ENCODE results near the gene MTCP1.

GRCh38 chrX:155068165-155068564, 2.8 kb downstream of the MTCP1 start:
- TF ChIP-seq, protein P1, sequence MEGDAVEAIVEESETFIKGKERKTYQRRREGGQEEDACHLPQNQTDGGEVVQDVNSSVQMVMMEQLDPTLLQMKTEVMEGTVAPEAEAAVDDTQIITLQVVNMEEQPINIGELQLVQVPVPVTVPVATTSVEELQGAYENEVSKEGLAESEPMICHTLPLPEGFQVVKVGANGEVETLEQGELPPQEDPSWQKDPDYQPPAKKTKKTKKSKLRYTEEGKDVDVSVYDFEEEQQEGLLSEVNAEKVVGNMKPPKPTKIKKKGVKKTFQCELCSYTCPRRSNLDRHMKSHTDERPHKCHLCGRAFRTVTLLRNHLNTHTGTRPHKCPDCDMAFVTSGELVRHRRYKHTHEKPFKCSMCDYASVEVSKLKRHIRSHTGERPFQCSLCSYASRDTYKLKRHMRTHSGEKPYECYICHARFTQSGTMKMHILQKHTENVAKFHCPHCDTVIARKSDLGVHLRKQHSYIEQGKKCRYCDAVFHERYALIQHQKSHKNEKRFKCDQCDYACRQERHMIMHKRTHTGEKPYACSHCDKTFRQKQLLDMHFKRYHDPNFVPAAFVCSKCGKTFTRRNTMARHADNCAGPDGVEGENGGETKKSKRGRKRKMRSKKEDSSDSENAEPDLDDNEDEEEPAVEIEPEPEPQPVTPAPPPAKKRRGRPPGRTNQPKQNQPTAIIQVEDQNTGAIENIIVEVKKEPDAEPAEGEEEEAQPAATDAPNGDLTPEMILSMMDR (IDR thresholded peaks at IDR 0.05): no peak
- no peak for TF ChIP-seq POLR2A (IDR thresholded peaks at IDR 0.05)
- no peak for TF ChIP-seq POLR2AphosphoS5 (IDR thresholded peaks at IDR 0.05)

Data from prostate gland (tissue), 2 donors.